ENCODE data around the gene TGM5. TPM values are rescaled to one million over a fixed set of nuclear protein-coding genes. Genes with fewer than 3 reads are reported as not detected.
A peak's percentile ranks its signal among the peaks of the same experiment; 100 is the strongest.

The TGM5 gene
- total and polyA plus RNA-seq, 10 donors, result 0.02 TPM; not detected in 9

DNA sequence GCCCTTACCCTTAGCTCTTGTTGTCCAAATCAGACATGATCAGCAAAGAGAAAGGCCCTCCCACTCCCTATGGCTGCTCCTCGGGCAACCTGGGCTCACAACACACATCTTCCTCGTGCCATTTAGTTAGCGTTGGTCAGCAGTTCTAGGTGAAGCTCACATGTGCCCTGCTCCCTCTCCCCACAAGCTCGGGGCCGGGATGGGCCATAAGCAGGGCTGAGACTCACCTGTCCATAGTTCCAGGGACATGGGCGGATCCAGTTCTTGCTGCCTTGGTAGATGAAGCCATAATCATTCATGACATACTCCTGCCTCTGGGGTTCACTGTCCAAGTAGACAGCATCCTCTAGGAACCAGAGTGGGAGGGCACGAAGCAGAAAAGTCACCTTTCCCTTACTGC, 10.4 kb downstream of the TGM5 start:
- Histone ChIP-seq H3K4me1 (peaks cover 3 to 22% (median 15%) of the 10 kb centered on the region in 6 donors), H3K9me3 (no peaks in the 10 kb centered on the region), H3K27ac (no peak overlapping the region), H3K36me3 (no peaks in the 10 kb centered on the region), H3K4me3 (no peak overlapping the region), H3K27me3 (replicated peaks in 1 of 7) (peaks cover 0 to 44% (median 0%) of the 10 kb centered on the region in 7 donors)
- intact Hi-C loops (cut with DNase I; ENCODE audit: low total_unique reads), result no loop called here
- DNase-seq, result no peak
- TF ChIP-seq POLR2AphosphoS5 (IDR thresholded peaks at IDR 0.05), result no peak
- no peak for TF ChIP-seq CTCF (IDR thresholded peaks at IDR 0.05 in 8 of 11, conservative IDR thresholded peaks at IDR 0.05 in 3 of 11)
- no peak for TF ChIP-seq POLR2A (IDR thresholded peaks at IDR 0.05)
- WGBS, 5 donors, result 86 to 96% (median 87%) methylated on average over 4 to 7 of the region's 7 CpGs

- H3K4me3 ChIP-seq, result no peak overlapping the region
- no peaks in the 10 kb centered on the region for H3K9me3 ChIP-seq
- TF ChIP-seq POLR2AphosphoS5 (IDR thresholded peaks at IDR 0.05) (no peak), POLR2A (IDR thresholded peaks at IDR 0.05) (no peak), CTCF (IDR thresholded peaks at IDR 0.05 in 8 of 11, conservative IDR thresholded peaks at IDR 0.05 in 3 of 11) (no peak)
- H3K27me3 ChIP-seq (replicated peaks in 1 of 7), result peaks cover 0 to 44% (median 0%) of the 10 kb centered on the region in 7 donors
- peaks cover 3 to 22% (median 15%) of the 10 kb centered on the region in 6 donors for H3K4me1 ChIP-seq
- intact Hi-C loops (cut with DNase I; ENCODE audit: low total_unique reads), result no loop called here
- DNase-seq, result no peak
- H3K36me3 ChIP-seq, result no peaks in the 10 kb centered on the region
- no peak overlapping the region for H3K27ac ChIP-seq
- 71 to 86% (median 73%) methylated on average over 1 to 2 of the region's 2 CpGs for WGBS, 5 donors
Observed at GRCh38 chr15:43255376-43255775, 11.4 kb downstream of the TGM5 start.

GRCh38 chr15:43253431-43254403, 13.0 kb downstream of the TGM5 start:
- no peak overlapping the region for H3K4me3 ChIP-seq
- no peaks in the 10 kb centered on the region for H3K9me3 ChIP-seq
- H3K27ac ChIP-seq, result no peak overlapping the region
- no peaks in the 10 kb centered on the region for H3K36me3 ChIP-seq
- H3K4me1 ChIP-seq, result peaks cover 3 to 28% (median 15%) of the 10 kb centered on the region in 6 donors
- intact Hi-C loops (cut with DNase I; ENCODE audit: low total_unique reads), result no loop called here
- WGBS, 5 donors, result 39 to 56% (median 42%) methylated on average over 15 of the region's 15 CpGs
- TF ChIP-seq CTCF (IDR thresholded peaks at IDR 0.05 in 8 of 11, conservative IDR thresholded peaks at IDR 0.05 in 3 of 11), result no peak
- TF ChIP-seq POLR2A (IDR thresholded peaks at IDR 0.05), result no peak
- TF ChIP-seq POLR2AphosphoS5 (IDR thresholded peaks at IDR 0.05), result peak in 1 of 3 donors; percentile 15
- peak; percentile 86 for DNase-seq
- peaks cover 0 to 44% (median 0%) of the 10 kb centered on the region in 7 donors for H3K27me3 ChIP-seq (replicated peaks in 1 of 7)

- no peak for TF ChIP-seq POLR2AphosphoS5 (IDR thresholded peaks at IDR 0.05)
- TF ChIP-seq POLR2A (IDR thresholded peaks at IDR 0.05), result no peak
- TF ChIP-seq CTCF (IDR thresholded peaks at IDR 0.05 in 8 of 11, conservative IDR thresholded peaks at IDR 0.05 in 3 of 11), result no peak
- no peak overlapping the region for H3K27ac ChIP-seq
- H3K4me3 ChIP-seq, result no peak overlapping the region
- H3K36me3 ChIP-seq, result no peaks in the 10 kb centered on the region
- DNase-seq, result no peak
- H3K9me3 ChIP-seq, result no peaks in the 10 kb centered on the region
- intact Hi-C loops (cut with DNase I; ENCODE audit: low total_unique reads), result no loop called here
- H3K4me1 ChIP-seq, result peaks cover 3 to 28% (median 15%) of the 10 kb centered on the region in 6 donors
- peaks cover 0 to 44% (median 0%) of the 10 kb centered on the region in 7 donors for H3K27me3 ChIP-seq (replicated peaks in 1 of 7)
- WGBS, 5 donors, result 74 to 82% (median 78%) methylated on average over 4 of the region's 4 CpGs
Observed at GRCh38 chr15:43251871-43252250, 14.9 kb downstream of the TGM5 start.
